K562 (cell line): ENCODE results near the gene ARMC12. TPM values are rescaled to one million over a fixed set of nuclear protein-coding genes. Genes with fewer than 3 reads are reported as not detected.

Experiments
- MBD2 ChIP-seq: sonication (generic); IDR thresholded peaks from 2 replicates; pipeline ENCODE4 v1.6.1; 2016; ENCODE audit warnings: low read depth, borderline replicate concordance
- MCM5 ChIP-seq: fragments of 450-650 bp; IDR thresholded peaks from 2 replicates; pipeline ENCODE4 v1.6.1; 2016; ENCODE audit warnings: low read depth
- PHB ChIP-seq: fragments of 250-450 bp; sonication (Bioruptor Pico); IDR thresholded peaks from 2 replicates; pipeline ENCODE4 v1.5.0; 2021
- RBFOX2 ChIP-seq: fragments of 200-400 bp; formaldehyde crosslinking; IDR thresholded peaks from 2 replicates; pipeline ENCODE4 v1.6.1; 2017; ENCODE audit warnings: low read depth, mild to moderate bottlenecking, low read length, moderate library complexity
- RERE ChIP-seq: sonication (generic); formaldehyde crosslinking; IDR thresholded peaks from 2 replicates; pipeline ENCODE4 v1.8.0; 2023; ENCODE audit warnings: missing genetic modification reagents, mild to moderate bottlenecking, borderline replicate concordance
- RREB1 ChIP-seq: fragments of 250-450 bp; sonication (Bioruptor Pico); IDR thresholded peaks from 2 replicates; pipeline ENCODE4 v1.4.0; 2020
- RUNX1 ChIP-seq: sonication (generic); IDR thresholded peaks from 2 replicates; pipeline ENCODE4 v1.6.1; 2016; ENCODE audit warnings: antibody characterized with exemption, low read depth
- SMAD3 ChIP-seq: fragments of 450-650 bp; formaldehyde crosslinking; conservative IDR thresholded peaks from 2 replicates; pipeline ENCODE4 v1.4.0; 2020; ENCODE audit warnings: mild to moderate bottlenecking
- SP1 ChIP-seq: sonication (generic); formaldehyde crosslinking; IDR thresholded peaks from 2 replicates; pipeline ENCODE4 v1.8.1; 2022; ENCODE audit warnings: mild to moderate bottlenecking, missing genetic modification reagents
- ZNF143 ChIP-seq: sonication (generic); formaldehyde crosslinking; IDR thresholded peaks from 2 replicates; pipeline ENCODE4 v1.9.0; 2022; ENCODE audit warnings: mild to moderate bottlenecking, missing genetic modification reagents
- ZNF274 ChIP-seq: IDR thresholded peaks from 2 replicates; pipeline ENCODE4 v1.6.1; 2011; ENCODE audit warnings: low read depth, mild to moderate bottlenecking, low read length, moderate library complexity, borderline replicate concordance
- ZNF507 ChIP-seq: conservative IDR thresholded peaks from 2 replicates; pipeline ENCODE4 v1.6.1; 2017; ENCODE audit warnings: missing genetic modification characterization, missing compliant biosample characterization
- polyA plus RNA-seq, 8 experiments: library from polyadenylated mRNA; depleted of rRNA in 4 of 8; stranded (reverse) in 5 of 8; unstranded in 3 of 8; fragments of >200 nt; fragmentation: Nextera tagmentation in 2 of 8; fragmentation: Illumina TruSeq in 1 of 8; extraction: Ambion mirVana in 2 of 8; extraction: Trizol in 1 of 8; gene quantifications; 2 replicates each; pipeline versions ENCODE4 v1.2.1 to v1.2.3, GENCODE V29; 2011 to 2014; ENCODE audit warnings: inconsistent platforms in 1 of 8, missing spikeins in 1 of 8
- total RNA-seq, 7 experiments: library from RNA; depleted of rRNA in 6 of 7; stranded (reverse); fragments of >200 nt in 6 of 7; fragmentation: Illumina TruSeq in 2 of 7; extraction: Trizol in 2 of 7; gene quantifications; 2 replicates each; pipeline versions ENCODE4 v1.2.1 to v1.2.3, GENCODE V29; 2011 to 2021; ENCODE audit warnings: low replicate concordance in 1 of 7

ARMC12 gene
- total and polyA plus RNA-seq, 9 of the 15 experiments (the other 6 are each of a cell fraction or from before 2014, with no cell fraction given), result 0.09 to 0.58 (median 0.31) TPM; not detected in 3

- TF ChIP-seq RERE (CRISPR knock-in tag), result no peak
- no peak for TF ChIP-seq ZNF143
- TF ChIP-seq SMAD3, result no peak
- no peak for TF ChIP-seq RUNX1
- no peak for TF ChIP-seq SP1 (CRISPR knock-in tag)
- TF ChIP-seq PHB, result no peak
- TF ChIP-seq ZNF274, result no peak
- TF ChIP-seq MCM5, result no peak
- no peak for TF ChIP-seq MBD2
- no peak for TF ChIP-seq ZNF507 (tag)
- no peak for TF ChIP-seq RBFOX2
- TF ChIP-seq RREB1 (CRISPR knock-in tag), result no peak
These were observed 32.4 kb downstream of the ARMC12 start (continued) for GRCh38 chr6:35769211-35769610.
